ENCODE data around the gene CLTCL1. TPM values are rescaled to one million over a fixed set of nuclear protein-coding genes. Genes with fewer than 3 reads are reported as not detected.

The CLTCL1 gene
- 11.2 to 19.4 TPM (median 12.4 TPM) in 3 replicates for polyA plus RNA-seq
- polyA plus RNA-seq (2011; ENCODE audit: low read depth) = 3.9 TPM
- polyA plus RNA-seq (2011; cell fraction: cytosol; rRNA removed) = 7.1 and 8.3 TPM in 2 replicates
- polyA plus RNA-seq (2011; cell fraction: nucleus; rRNA removed) = 36.1 and 47.2 TPM in 2 replicates
- polyA plus RNA-seq (2012; ENCODE audit: low replicate concordance) = 4.9 and 7.5 TPM in 2 replicates
- 15.5 to 37.2 TPM (median 28.1 TPM) in 3 replicates for polyA minus RNA-seq
- 17.8 TPM for polyA minus RNA-seq (2011; cell fraction: cytosol; rRNA and poly(A)+ RNA removed)
- polyA minus RNA-seq (2011; cell fraction: nucleus; rRNA and poly(A)+ RNA removed) = 22.9 and 47.3 TPM in 2 replicates

DNA sequence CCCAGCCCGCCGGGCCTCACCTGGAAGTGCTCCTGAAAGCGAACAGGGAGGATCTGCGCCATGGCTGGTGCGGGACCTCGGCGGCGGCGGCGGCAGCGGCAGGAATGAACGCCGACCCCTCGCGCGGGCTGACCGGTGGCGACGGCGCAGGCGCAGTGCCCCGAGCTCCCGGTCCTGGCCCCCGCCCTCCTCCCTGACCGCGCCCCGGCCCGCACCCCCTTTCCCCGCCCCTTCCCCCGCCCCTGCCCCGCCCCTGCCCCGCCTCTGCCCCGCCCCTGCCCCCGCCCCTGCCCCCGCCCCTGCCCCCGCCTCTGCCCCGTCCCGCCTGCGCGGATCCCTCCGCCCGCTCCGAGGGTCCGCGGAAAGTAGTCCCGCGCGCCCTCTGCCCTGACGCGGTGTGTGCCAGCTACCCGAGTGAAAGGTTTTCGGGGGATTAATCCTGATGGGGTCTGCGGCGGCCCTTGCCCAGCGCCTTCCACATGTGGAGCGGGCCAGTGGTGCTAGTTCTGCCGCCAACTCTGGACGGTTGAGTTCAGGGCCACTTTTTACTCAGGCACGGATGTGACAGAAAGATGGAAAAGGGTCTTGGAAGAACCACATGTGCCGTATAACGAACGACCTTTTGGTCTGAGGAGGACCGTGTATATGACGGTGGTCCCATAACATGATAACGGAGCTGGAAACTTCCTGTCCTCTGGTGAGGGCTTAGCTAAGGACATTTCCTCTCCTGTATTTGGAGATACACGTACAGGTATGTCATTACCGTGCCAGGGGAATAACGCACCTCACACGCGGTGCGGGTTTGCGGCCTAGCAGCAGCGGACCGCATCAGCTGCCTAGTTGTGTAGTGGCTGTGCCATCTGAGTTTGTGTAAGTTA lies at the start of gene CLTCL1:
Gene CLTCL1, minus strand, starts transcription at position 140 of the 878 bp plus-strand sequence. Its CDS starts 78 bp downstream, at position 62.
- Histone ChIP-seq H3K9me3 (ENCODE audit: control insufficient read depth, low read depth, low read length) (no peaks in the 10 kb centered on the region), H4K20me1 (ENCODE audit: control insufficient read depth, extremely low read depth, insufficient read depth, low read length) (no peaks in the 10 kb centered on the region), H3K9ac (ENCODE audit: control insufficient read depth, extremely low read depth, insufficient read depth, low read length) (peak within 1 kb of the TSS; percentile 88), H3K27me3 (ENCODE audit: control insufficient read depth, extremely low read depth, insufficient read depth, low read length) (no peaks in the 10 kb centered on the region), H3K27ac (ENCODE audit: control insufficient read depth, insufficient read depth, low read length) (peak within 1 kb of the TSS; percentile 67), H3K4me1 (ENCODE audit: control insufficient read depth, extremely low read depth, insufficient read depth, low read length) (peaks cover 43% of the 10 kb centered on the region), H3K79me2 (ENCODE audit: control insufficient read depth, insufficient read depth, low read length) (no peaks in the 10 kb centered on the region), H3K4me3 (ENCODE audit: control insufficient read depth in 2 of 3, extremely low read depth in 1 of 3, insufficient read depth in 2 of 3, low read depth in 1 of 3, low read length in 3 of 3) (peak within 1 kb of the TSS; percentile 51 to 82 (median 80)), H3K9me1 (ENCODE audit: control insufficient read depth, extremely low read depth, insufficient read depth, low read length) (no peaks in the 10 kb centered on the region), H2AFZ (ENCODE audit: control insufficient read depth, low read length) (peak within 1 kb of the TSS; percentile 100), H3K4me2 (ENCODE audit: control insufficient read depth, extremely low read depth, insufficient read depth, low read depth, low read length) (peak within 1 kb of the TSS; percentile 99), H3K36me3 (ENCODE audit: control insufficient read depth in 2 of 2, extremely low read depth in 1 of 2, insufficient read depth in 2 of 2, low read length in 2 of 2) (no peaks in the 10 kb centered on the region)
- dilution Hi-C loops (cut with MboI; ENCODE audit: extremely low pct_ligation_motif_present, low sequenced_read_pairs) = no loop called here
- no peak for TF ChIP-seq EZH2 (IDR thresholded peaks at IDR 0.05; ENCODE audit: low read length)
- TF ChIP-seq, protein P1, sequence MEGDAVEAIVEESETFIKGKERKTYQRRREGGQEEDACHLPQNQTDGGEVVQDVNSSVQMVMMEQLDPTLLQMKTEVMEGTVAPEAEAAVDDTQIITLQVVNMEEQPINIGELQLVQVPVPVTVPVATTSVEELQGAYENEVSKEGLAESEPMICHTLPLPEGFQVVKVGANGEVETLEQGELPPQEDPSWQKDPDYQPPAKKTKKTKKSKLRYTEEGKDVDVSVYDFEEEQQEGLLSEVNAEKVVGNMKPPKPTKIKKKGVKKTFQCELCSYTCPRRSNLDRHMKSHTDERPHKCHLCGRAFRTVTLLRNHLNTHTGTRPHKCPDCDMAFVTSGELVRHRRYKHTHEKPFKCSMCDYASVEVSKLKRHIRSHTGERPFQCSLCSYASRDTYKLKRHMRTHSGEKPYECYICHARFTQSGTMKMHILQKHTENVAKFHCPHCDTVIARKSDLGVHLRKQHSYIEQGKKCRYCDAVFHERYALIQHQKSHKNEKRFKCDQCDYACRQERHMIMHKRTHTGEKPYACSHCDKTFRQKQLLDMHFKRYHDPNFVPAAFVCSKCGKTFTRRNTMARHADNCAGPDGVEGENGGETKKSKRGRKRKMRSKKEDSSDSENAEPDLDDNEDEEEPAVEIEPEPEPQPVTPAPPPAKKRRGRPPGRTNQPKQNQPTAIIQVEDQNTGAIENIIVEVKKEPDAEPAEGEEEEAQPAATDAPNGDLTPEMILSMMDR (optimal IDR thresholded peaks at IDR 0.05 in 1 of 3, IDR thresholded peaks at IDR 0.05 in 1 of 3, conservative IDR thresholded peaks at IDR 0.05 in 1 of 3; ENCODE audit: extremely low read depth in 1 of 3, insufficient read depth in 2 of 3, low read length in 3 of 3) = no peak
- peak; percentile 13 for FAIRE-seq
- DNase-seq (ENCODE audit: low read depth, low spot score) = no peak

DNA sequence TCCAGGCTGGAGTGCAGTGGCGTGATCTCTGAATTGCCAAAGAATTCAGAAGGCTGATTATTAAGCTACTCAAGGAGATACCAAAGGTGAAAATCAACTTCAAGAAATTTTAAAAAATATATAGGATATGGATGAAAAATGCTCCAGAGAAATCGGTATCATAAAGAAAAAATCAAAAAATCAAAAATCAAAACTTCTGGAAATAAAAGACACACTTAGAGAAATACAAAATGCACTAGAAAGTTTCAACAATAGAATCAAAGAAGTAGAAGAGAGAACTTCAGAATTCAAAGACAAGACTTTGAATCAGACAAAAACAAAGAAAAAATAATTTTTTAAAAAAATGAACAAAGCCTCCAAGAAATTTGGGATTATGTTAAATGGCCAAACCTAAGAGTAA lies 45.6 kb upstream of the CLTCL1 start:
- H3K4me1 ChIP-seq (ENCODE audit: control insufficient read depth, extremely low read depth, insufficient read depth, low read length) = no peaks in the 10 kb centered on the region
- no peaks in the 10 kb centered on the region for H3K79me2 ChIP-seq (ENCODE audit: control insufficient read depth, insufficient read depth, low read length)
- dilution Hi-C loops (cut with MboI; ENCODE audit: extremely low pct_ligation_motif_present, low sequenced_read_pairs) = no loop called here
- no peak overlapping the region for H2AFZ ChIP-seq (ENCODE audit: control insufficient read depth, low read length)
- no peaks in the 10 kb centered on the region for H3K27me3 ChIP-seq (ENCODE audit: control insufficient read depth, extremely low read depth, insufficient read depth, low read length)
- DNase-seq (ENCODE audit: low read depth, low spot score) = no peak
- no peaks in the 10 kb centered on the region for H3K36me3 ChIP-seq (ENCODE audit: control insufficient read depth in 2 of 2, extremely low read depth in 1 of 2, insufficient read depth in 2 of 2, low read length in 2 of 2)
- H3K9ac ChIP-seq (ENCODE audit: control insufficient read depth, extremely low read depth, insufficient read depth, low read length) = no peak overlapping the region
- no peaks in the 10 kb centered on the region for H3K9me3 ChIP-seq (ENCODE audit: control insufficient read depth, low read depth, low read length)
- H4K20me1 ChIP-seq (ENCODE audit: control insufficient read depth, extremely low read depth, insufficient read depth, low read length) = no peaks in the 10 kb centered on the region
- no peak overlapping the region for H3K27ac ChIP-seq (ENCODE audit: control insufficient read depth, insufficient read depth, low read length)
- TF ChIP-seq, protein P1 (optimal IDR thresholded peaks at IDR 0.05 in 1 of 3, IDR thresholded peaks at IDR 0.05 in 1 of 3, conservative IDR thresholded peaks at IDR 0.05 in 1 of 3; ENCODE audit: extremely low read depth in 1 of 3, insufficient read depth in 2 of 3, low read length in 3 of 3) = no peak
- no peak for TF ChIP-seq EZH2 (IDR thresholded peaks at IDR 0.05; ENCODE audit: low read length)
- FAIRE-seq = no peak
- no peak overlapping the region for H3K4me3 ChIP-seq (ENCODE audit: control insufficient read depth in 2 of 3, extremely low read depth in 1 of 3, insufficient read depth in 2 of 3, low read depth in 1 of 3, low read length in 3 of 3)
- no peak overlapping the region for H3K4me2 ChIP-seq (ENCODE audit: control insufficient read depth, extremely low read depth, insufficient read depth, low read depth, low read length)
- no peaks in the 10 kb centered on the region for H3K9me1 ChIP-seq (ENCODE audit: control insufficient read depth, extremely low read depth, insufficient read depth, low read length)
